NCI-H2227 treated with DMSO at 0.1 percent for 48 hours (cell line): Measurements from ENCODE around the gene OR52D1.
A peak's percentile ranks its signal among the peaks of the same experiment; 100 is the strongest.

Experiments
- DNase-seq: peaks from one replicate; lab custom pipeline; 2025; lab: John Stamatoyannopoulos, UW

The OR52D1 gene

GRCh38 chr11:5488385-5488784, at the start of gene OR52D1:
Gene OR52D1 (plus strand): TSS chr11:5488685. CDS start chr11:5488707, 22 bp downstream.
- DNase-seq = no peak

DNA sequence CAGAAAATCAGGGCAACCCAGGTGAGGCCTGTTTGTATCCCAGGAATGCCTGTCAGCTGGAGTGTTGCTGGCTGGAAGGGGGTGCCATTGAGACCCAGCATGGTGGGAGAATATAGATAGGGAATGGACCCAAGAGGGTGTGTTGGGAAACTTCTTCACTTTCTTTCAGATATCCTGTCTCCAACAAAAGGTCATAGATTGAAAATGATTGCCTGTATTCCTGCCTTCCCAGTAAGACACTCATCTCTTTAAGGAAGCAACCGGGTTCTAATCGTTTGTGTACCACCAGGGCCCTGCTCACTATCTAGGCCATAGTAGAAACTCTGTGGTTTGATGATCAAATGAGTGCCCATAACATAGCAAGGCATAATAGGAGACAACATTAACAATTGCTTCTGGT, 47.1 kb upstream of the OR52D1 start, which contains the start of gene OR51I1:
OR51I1 (minus strand) TSS at position 101 of the 400 bp plus-strand sequence; CDS start at position 101, 0 bp downstream.
- no peak for DNase-seq

GRCh38 chr11:5443835-5444393, 44.6 kb upstream of the OR52D1 start:
- no peak for DNase-seq

DNA sequence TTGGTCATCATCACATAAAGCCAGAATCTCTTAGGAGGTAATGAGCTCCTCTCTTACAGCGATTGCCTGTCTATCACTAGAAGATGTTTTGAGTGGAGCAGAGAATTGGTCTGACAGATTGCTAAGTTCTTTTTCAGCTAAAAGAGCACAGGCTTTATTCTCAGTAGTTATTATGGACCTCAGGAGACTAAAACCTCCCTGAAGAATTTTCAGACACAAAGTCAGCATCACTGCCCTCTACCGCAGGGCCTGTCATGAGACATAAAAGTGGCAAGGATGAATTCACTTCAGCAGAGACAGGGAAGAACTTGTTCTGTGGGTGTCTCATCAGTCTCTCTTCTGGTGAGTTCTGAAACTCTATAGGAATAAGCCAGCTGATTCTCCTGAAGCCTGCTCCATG, 39.5 kb upstream of the OR52D1 start, which contains the start of gene OR51I2:
OR51I2 (plus strand) TSS at position 301 of the 400 bp plus-strand sequence. CDS start 4,166 bp downstream, outside the sequence.
- DNase-seq = no peak

DNA sequence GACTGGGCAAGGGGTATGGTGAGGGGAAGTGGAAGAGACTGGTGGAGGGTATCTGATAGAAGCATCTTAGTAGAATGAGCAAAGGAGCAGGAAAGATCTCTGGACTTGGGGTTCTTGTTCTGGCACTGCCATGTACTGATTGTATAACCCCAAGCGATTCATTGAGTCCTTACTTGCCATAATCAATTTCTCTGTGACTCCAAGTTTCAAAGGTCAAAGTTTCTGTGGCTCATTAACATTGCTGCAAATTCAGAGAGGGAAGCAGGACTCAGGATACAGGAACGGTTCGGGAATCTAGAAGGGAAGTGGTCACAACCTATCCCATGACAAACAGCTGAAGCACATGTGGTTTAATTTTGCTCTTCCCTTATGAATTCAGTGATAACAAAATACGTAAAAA, 39.1 kb upstream of the OR52D1 start:
- no peak for DNase-seq

- no peak for DNase-seq
Observed at GRCh38 chr11:5460983-5461621, 27.4 kb upstream of the OR52D1 start.

DNA sequence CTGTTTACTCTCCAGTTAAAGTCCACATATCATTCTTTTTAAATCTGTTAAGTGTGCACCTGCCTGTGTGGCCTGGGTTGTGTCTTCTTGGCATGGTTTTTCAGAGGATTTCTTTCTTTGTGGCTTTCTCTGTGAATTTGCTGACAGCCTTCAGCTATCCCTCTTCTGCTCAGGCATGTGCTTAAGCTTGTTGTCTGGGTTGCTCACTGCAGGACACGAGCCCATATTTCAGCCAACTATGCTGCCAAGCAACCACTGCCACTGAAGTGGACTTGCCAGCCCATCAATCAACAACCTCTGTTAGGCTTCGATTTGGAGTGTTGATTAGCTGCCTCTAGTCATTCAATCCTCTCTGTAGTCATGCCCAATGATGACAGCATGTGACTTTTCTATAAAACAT, 21.0 kb upstream of the OR52D1 start:
- no peak for DNase-seq

GRCh38 chr11:5473921-5474320, 14.6 kb upstream of the OR52D1 start:
- no peak for DNase-seq

- DNase-seq = peak; percentile 4
Observed at GRCh38 chr11:5476186-5476819, 12.2 kb upstream of the OR52D1 start.

DNA sequence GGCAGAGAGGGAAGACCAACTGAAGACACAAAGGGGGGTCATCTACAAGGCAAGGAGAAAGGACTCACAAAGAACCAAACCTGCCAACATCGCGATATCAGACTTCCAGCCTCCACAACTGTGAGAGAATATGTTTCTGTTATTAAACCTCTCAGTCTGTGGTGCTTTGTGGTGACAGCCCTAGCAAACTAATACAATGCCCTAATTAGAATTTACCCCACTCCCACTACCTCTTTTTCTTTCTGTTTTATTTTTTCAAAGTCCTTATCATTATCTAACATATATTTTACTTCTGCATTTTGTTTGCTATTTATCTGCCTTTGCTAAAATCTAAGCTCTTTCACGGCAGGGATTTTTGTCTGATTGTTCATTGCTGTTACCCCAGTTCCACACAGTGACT, 2.5 kb upstream of the OR52D1 start:
- DNase-seq = no peak

- DNase-seq = no peak
Observed at GRCh38 chr11:5486421-5486820, 2.1 kb upstream of the OR52D1 start.

GRCh38 chr11:5488798-5489399, 414 bp downstream of the OR52D1 start:
- DNase-seq = no peak

DNA sequence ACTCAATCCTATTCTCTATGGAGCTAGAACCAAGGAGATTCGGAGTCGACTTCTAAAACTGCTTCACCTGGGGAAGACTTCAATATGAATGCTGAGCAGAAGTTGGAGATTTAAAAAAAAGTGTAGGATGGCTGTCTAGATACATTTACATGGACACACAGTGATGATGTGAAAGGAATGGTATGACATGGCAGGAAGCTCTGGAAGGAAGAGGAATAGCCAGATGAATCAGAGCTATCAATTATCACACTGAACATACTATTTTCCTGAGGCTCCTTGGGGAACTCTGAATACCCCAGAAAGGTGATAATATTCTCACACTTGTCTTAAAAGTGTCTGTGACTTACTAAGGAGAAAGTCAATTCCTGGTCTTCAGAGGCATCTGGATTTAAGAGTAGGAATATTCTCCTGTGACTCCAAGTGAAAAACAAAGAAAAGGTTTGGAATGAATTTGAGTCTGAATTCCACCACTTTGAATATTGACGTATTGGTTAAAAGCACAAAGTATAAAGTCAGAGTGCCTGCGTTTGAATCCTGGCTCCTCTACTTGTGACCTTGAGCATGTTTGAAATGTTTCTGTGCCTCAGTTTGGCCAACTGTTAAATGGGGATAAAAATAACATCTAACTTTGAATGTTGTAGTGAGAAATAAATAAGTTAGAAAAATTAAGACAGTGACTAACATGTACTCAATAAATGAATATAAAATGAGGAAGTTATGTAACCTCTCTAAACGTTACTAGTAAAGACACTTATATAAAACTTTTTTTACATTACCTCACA, 1.3 kb downstream of the OR52D1 start:
- DNase-seq = no peak

GRCh38 chr11:5499671-5500070, 11.2 kb downstream of the OR52D1 start:
- no peak for DNase-seq

- no peak for DNase-seq
Observed at GRCh38 chr11:5500393-5500801, 11.9 kb downstream of the OR52D1 start.

GRCh38 chr11:5504403-5504921, 16.0 kb downstream of the OR52D1 start:
- no peak for DNase-seq

DNA sequence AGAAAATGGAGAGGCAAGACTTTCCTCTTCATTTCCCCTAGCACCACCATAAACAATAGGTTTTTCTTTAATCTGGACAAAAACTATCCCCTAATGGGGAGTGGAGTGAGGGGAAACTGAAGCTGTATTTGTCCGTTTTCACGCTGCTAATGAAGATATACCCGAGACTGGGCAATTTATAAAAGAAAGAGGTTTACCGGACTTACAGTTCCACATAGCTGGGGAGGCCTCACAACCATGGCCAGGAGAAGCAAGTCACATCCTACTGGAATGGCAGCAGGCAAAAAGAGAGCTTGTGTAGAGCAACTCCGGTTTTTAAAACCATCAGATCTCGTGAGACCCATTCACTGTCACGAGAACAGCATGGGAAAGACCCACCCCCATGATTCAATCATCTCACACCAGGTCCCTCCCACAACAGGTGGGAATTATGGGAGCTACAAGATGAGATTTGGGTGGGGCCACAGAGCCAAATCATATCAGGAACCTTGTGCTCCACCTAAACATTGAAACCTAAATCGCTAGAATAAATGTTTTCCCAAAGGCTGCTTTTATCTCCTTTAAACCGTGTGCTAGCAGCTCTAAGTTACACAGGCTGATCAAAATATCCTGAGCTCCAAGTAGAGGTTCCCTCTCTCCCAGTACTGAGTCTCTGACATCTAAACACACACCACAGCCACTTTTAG, 17.0 kb downstream of the OR52D1 start:
- no peak for DNase-seq

DNA sequence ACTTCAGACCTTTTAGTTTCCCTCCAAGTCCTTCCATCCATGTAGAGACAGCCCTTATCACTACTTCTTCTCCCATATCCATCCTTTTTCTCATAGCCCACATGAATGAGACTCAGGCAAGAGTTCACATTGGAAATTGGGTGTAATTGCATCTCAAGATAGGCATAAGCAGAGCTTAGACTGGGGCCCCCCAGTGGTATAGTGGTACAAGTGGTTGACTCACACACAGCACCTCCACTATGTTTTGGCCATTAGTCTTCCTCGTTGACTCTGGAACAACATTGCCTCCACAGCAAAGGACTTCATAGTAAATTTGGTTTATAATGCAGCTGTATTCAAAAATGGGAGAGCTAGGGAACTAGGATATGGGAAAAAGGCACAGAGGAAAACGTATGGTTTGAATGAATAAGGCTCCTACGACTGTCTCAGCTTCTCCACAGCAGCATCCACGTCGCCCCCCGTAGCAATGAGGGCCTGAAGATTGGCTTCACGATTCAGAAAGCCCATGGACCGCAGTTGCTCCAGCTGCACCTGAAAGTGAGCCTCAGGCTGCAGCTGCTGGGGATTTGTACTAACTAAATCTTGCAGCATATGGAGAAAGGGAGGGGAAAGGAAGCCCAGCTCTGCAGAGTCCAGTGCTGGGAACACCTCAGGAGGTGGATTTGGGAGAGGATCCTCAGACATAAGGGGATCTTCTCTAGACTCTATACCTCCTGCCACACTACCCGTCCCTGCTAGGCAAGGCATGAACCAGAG, 18.9 kb downstream of the OR52D1 start:
- DNase-seq = no peak

DNA sequence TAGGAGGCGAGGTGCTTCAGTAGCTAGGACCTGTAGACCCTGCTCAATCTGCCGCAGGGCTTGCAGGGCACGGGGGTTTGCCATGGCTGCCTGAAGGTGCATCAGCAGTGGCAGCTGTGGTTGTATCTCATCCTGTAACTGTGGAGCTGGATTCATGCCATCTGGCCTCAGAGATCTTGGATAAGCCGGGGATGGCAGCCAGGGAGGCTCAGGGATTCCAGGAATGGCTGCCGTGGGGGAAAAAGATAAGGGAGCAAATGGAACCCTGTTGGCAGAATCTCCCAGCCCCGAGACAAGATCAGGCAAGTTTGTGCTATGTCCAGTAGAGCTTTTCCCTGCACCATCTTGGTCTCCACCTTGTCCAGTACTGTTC, 19.4 kb downstream of the OR52D1 start:
- DNase-seq = no peak

GRCh38 chr11:5508605-5509004, 20.1 kb downstream of the OR52D1 start:
- no peak for DNase-seq

- DNase-seq = no peak
Observed at GRCh38 chr11:5509803-5510202, 21.3 kb downstream of the OR52D1 start, which contains the start of gene UBQLN3. Gene UBQLN3 (minus strand): TSS chr11:5509957. CDS start chr11:5509558, 399 bp downstream.
